CD8-positive, alpha-beta memory T cell (primary cell): ENCODE data around the gene CHD5. TPM values are rescaled to one million over a fixed set of nuclear protein-coding genes. Genes with fewer than 3 reads are reported as not detected.

Source experiments
- CTCF ChIA-PET: fragments of 350-600 bp; sonication (Branson Sonifier 250); formaldehyde crosslinking; loops from one replicate; lab custom pipeline; 2021; ENCODE audit warnings: antibody characterized with exemption; lab: Charles Lee
- POLR2A ChIA-PET: fragments of 350-600 bp; sonication (Branson Sonifier 250); formaldehyde crosslinking; loops from one replicate; lab custom pipeline; 2021; ENCODE audit warnings: antibody characterized with exemption; lab: Charles Lee
- DNase-seq, 5 donors: peaks; one replicate each; pipeline versions ENCODE4 v3.0.0 to v3.0.0-alpha.2; 2020 to 2022; ENCODE audit warnings: mixed read lengths in 1 of 5
- H3K27ac ChIP-seq: one replicate; pipeline ENCODE4 v1.7.0; 2013; ENCODE audit warnings: low read depth, mild to moderate bottlenecking, low read length, moderate library complexity
- H3K27me3 ChIP-seq: 2 replicates; pipeline ENCODE4 v1.7.0; 2013; ENCODE audit warnings: low read length, mild to moderate bottlenecking; ENCODE audit not compliant: insufficient read depth, poor library complexity, severe bottlenecking
- H3K36me3 ChIP-seq: 2 replicates; pipeline ENCODE4 v1.7.0; 2013; ENCODE audit warnings: mild to moderate bottlenecking, low read length, moderate library complexity; ENCODE audit not compliant: insufficient read depth
- H3K4me1 ChIP-seq: 2 replicates; pipeline ENCODE4 v1.7.0; 2013; ENCODE audit warnings: mild to moderate bottlenecking, low read length, moderate library complexity; ENCODE audit not compliant: insufficient read depth
- H3K4me3 ChIP-seq: 2 replicates; pipeline ENCODE4 v1.7.0; 2013; ENCODE audit warnings: mild to moderate bottlenecking, low read length
- H3K9me3 ChIP-seq: 2 replicates; pipeline ENCODE4 v1.7.0; 2013; ENCODE audit warnings: mild to moderate bottlenecking, low read length
- H3K27ac Mint-ChIP-seq, 8 donors: one replicate each; pipeline ENCODE4 v1.8.0; 2020 to 2021; ENCODE audit warnings: mixed read lengths in 8 of 8, mild to moderate bottlenecking in 6 of 8, inconsistent platforms in 3 of 8, moderate library complexity in 3 of 8
- H3K27me3 Mint-ChIP-seq, 2 donors: one replicate each; pipeline ENCODE4 v1.8.0; 2020 to 2021; ENCODE audit warnings: mixed read lengths in 2 of 2, mild to moderate bottlenecking in 1 of 2, moderate library complexity in 1 of 2
- H3K36me3 Mint-ChIP-seq, 3 donors: one replicate each; pipeline ENCODE4 v1.8.0; 2020 to 2021; ENCODE audit warnings: mixed read lengths in 3 of 3, inconsistent platforms in 1 of 3, mild to moderate bottlenecking in 1 of 3
- H3K4me1 Mint-ChIP-seq, 3 donors: one replicate each; pipeline ENCODE4 v1.8.0; 2020 to 2021; ENCODE audit warnings: mixed read lengths in 3 of 3, inconsistent platforms in 1 of 3, mild to moderate bottlenecking in 1 of 3
- H3K4me3 Mint-ChIP-seq, 7 donors: one replicate each; pipeline ENCODE4 v1.8.0; 2020 to 2021; ENCODE audit warnings: mixed read lengths in 7 of 7, mild to moderate bottlenecking in 6 of 7, moderate library complexity in 4 of 7, inconsistent platforms in 2 of 7
- H3K9me3 Mint-ChIP-seq, 5 donors: one replicate each; pipeline ENCODE4 v1.8.0; 2020 to 2022; ENCODE audit warnings: mixed read lengths in 5 of 5, mild to moderate bottlenecking in 3 of 5, moderate library complexity in 2 of 5, inconsistent platforms in 1 of 5
- polyA plus RNA-seq: library from polyadenylated mRNA; unstranded; fragments of 300-500 nt; fragmentation: Illumina TruSeq; gene quantifications from one replicate; pipeline ENCODE4 v1.2.3, GENCODE V29; 2021
- total RNA-seq, 2 experiments: library from RNA; stranded (reverse); gene quantifications; one replicate each; pipeline ENCODE4 v1.2.3, GENCODE V29; 2021

CHD5 gene
- total and polyA plus RNA-seq, 3 experiments from 2014 or later: 0.61 to 0.82 TPM; not detected in 1

DNA sequence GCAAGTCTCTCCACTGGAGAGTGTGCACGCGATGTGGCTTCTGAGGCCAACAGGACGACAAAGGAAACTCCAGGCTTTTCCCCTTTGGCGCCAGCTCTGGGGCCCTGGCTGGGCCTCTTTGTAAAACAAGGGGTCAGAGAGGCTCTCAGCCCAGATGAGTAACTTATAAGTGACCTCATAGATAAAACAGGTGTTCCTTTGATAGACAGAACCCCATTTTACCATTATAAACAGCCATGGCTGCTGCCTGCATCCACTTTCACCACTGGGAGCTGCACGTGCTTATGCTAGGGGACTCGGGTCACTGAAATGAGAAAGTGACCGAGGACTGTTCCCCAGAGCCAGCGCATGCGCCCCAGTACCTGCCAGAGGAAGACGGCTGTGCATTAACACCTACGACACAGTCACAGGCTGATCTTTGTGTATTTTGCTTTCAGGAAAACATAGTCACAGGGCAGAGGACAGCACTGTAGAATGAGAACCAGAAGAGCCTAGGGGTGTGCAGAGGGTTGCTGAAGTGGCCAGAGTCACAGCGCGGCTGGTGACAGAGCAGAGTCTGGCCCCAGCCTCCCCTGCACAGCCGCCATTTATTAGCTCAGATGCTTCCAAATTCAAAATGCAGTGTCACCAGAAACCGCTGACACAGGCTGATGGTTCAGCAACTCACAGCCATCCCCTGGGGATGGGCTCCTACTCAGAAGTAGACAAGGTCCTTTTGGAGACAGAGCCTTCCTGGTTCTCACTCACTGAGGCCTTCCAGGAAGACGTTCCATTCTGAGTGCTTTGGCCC is 38.4 kb upstream of the CHD5 start:
- Histone ChIP-seq H3K27ac (no peak overlapping the region), H3K27me3 (no peaks in the 10 kb centered on the region), H3K4me1 (no peaks in the 10 kb centered on the region), H3K36me3 (no peaks in the 10 kb centered on the region), H3K9me3 (no peaks in the 10 kb centered on the region), H3K4me3 (no peak overlapping the region)
- CTCF ChIA-PET: no interaction called here
- Mint-ChIP-seq H3K27ac (no peak overlapping the region), H3K9me3 (peaks cover 0 to 2% (median 0%) of the 10 kb centered on the region in 5 donors), H3K4me1 (no peaks in the 10 kb centered on the region), H3K27me3 (peaks cover 0 to 4% of the 10 kb centered on the region in 2 donors), H3K36me3 (peaks cover 0 to 16% (median 0%) of the 10 kb centered on the region in 3 donors), H3K4me3 (no peak overlapping the region)
- POLR2A ChIA-PET: no interaction called here
- no peak for DNase-seq

DNA sequence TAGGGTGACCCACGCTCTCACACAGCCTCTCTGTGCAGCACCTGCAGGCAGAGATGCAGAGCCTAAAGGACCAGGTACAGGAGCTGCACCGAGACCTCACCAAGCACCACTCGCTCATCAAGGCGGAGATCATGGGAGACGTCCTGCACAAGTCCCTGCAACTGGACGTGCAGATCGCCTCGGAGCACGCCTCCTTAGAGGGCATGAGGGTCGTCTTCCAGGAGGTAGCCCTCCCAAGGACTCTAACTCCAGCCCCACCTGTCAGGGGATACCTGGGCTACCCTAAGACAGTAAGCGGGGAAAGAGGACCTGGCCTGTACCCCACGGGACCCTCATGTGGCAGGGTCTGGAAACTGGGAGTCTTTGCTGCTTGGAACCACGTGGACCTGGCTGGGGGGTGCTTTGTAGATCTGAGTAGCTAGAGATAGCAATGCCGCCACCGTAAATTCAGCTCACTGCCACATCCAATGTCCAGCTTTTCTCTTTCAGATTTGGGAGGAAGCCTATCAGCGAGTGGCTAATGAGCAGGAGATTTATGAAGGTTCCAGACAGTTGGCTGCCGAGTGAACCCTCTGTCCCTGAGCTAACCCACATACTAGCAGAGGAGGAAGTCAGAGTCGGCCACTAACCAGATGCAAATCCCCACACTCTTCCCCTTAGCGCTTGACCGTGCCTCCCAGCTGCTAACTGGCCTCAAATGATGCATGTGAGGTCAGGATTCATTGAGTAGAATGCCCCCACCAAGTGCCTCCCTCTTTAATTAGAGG is 32.3 kb upstream of the CHD5 start:
- Mint-ChIP-seq H3K27me3 (peaks cover 0 to 11% of the 10 kb centered on the region in 2 donors), H3K36me3 (no peaks in the 10 kb centered on the region), H3K9me3 (peaks cover 0 to 2% (median 0%) of the 10 kb centered on the region in 5 donors), H3K4me3 (no peak overlapping the region), H3K27ac (no peak overlapping the region), H3K4me1 (peaks cover 0 to 4% (median 0%) of the 10 kb centered on the region in 3 donors)
- H3K27me3 ChIP-seq: no peaks in the 10 kb centered on the region
- H3K27ac ChIP-seq: no peak overlapping the region
- ChIA-PET POLR2A (no interaction called here), CTCF (no interaction called here)
- H3K36me3 ChIP-seq: no peaks in the 10 kb centered on the region
- DNase-seq: no peak
- H3K4me3 ChIP-seq: no peak overlapping the region
- H3K4me1 ChIP-seq: peaks cover 4% of the 10 kb centered on the region
- no peaks in the 10 kb centered on the region for H3K9me3 ChIP-seq

DNA sequence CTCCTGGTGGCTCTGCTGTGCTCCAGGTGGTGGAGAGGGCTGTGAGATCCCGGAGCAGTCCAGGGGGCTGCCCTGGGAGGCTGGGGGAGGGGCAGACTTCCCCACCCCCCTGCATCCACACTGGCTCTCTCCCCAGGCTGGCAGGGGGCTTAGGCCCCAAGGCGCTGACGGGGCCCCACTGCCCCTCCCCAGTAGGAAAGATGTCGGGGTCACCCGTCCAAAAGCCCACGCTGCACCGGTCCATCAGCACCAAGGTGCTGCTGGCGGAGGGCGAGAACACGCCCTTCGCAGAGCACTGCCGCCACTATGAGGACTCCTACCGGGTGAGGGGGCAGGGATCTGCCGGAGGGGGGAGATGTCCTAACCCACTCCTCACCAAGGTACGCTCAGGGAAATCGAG is 31.6 kb upstream of the CHD5 start:
- Histone ChIP-seq H3K9me3 (no peaks in the 10 kb centered on the region), H3K4me1 (peaks cover 4% of the 10 kb centered on the region), H3K27me3 (peaks cover 4% of the 10 kb centered on the region), H3K4me3 (no peak overlapping the region), H3K36me3 (no peaks in the 10 kb centered on the region), H3K27ac (no peak overlapping the region)
- Mint-ChIP-seq H3K36me3 (no peaks in the 10 kb centered on the region), H3K9me3 (peaks cover 0 to 2% (median 0%) of the 10 kb centered on the region in 5 donors), H3K4me1 (peaks cover 0 to 7% (median 2%) of the 10 kb centered on the region in 3 donors), H3K27ac (no peak overlapping the region), H3K4me3 (no peak overlapping the region), H3K27me3 (peaks cover 2 to 14% of the 10 kb centered on the region in 2 donors)
- no peak for DNase-seq
- POLR2A ChIA-PET: no interaction called here
- CTCF ChIA-PET: no interaction called here

DNA sequence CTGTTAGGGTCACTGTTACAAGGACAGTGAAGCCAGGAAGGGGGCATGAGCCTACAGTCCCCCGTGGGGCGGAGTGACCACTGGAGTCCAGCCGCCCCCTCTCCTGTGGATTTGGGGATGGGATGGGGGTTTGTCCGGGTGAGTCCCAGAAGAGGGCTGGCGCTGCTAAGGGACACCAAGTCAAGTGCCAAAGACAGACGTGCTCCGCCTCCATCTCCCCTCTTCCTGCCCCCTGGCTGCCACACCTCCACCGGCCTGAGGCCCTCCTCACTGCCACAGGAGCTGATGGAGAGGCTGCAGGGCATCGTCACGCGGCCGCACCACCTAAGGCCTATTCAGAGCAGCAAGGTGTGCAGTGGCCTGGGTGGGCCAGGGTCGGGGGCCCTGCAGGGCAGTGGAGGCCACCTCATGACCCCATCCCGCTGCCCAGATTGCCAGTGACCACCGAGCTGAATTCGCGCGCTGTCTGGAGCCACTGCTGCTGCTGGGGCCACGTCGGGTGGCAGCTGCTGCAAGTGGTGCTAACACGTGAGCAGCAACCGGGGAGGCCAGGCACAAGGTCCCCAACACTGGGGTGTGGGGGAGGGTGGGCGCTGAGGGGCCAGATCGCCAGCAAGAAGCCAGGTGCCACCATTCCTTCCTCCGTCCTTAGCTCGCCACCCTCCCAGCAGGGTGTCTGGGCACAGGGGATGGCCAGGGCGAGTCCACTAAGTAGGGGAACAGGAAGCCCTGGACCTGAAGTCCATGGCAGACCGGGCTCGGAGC is 30.7 kb upstream of the CHD5 start:
- peaks cover 4 to 16% of the 10 kb centered on the region in 2 donors for H3K27me3 Mint-ChIP-seq
- H3K4me3 Mint-ChIP-seq: no peak overlapping the region
- no peak overlapping the region for H3K27ac Mint-ChIP-seq
- Histone ChIP-seq H3K27ac (no peak overlapping the region), H3K4me1 (peaks cover 4% of the 10 kb centered on the region), H3K9me3 (no peaks in the 10 kb centered on the region), H3K36me3 (no peaks in the 10 kb centered on the region), H3K4me3 (no peak overlapping the region), H3K27me3 (peaks cover 8% of the 10 kb centered on the region)
- no peak for DNase-seq
- H3K9me3 Mint-ChIP-seq: peaks cover 0 to 2% (median 0%) of the 10 kb centered on the region in 5 donors
- H3K4me1 Mint-ChIP-seq: peaks cover 0 to 10% (median 2%) of the 10 kb centered on the region in 3 donors
- no peaks in the 10 kb centered on the region for H3K36me3 Mint-ChIP-seq
- ChIA-PET CTCF (no interaction called here), POLR2A (no interaction called here)

DNA sequence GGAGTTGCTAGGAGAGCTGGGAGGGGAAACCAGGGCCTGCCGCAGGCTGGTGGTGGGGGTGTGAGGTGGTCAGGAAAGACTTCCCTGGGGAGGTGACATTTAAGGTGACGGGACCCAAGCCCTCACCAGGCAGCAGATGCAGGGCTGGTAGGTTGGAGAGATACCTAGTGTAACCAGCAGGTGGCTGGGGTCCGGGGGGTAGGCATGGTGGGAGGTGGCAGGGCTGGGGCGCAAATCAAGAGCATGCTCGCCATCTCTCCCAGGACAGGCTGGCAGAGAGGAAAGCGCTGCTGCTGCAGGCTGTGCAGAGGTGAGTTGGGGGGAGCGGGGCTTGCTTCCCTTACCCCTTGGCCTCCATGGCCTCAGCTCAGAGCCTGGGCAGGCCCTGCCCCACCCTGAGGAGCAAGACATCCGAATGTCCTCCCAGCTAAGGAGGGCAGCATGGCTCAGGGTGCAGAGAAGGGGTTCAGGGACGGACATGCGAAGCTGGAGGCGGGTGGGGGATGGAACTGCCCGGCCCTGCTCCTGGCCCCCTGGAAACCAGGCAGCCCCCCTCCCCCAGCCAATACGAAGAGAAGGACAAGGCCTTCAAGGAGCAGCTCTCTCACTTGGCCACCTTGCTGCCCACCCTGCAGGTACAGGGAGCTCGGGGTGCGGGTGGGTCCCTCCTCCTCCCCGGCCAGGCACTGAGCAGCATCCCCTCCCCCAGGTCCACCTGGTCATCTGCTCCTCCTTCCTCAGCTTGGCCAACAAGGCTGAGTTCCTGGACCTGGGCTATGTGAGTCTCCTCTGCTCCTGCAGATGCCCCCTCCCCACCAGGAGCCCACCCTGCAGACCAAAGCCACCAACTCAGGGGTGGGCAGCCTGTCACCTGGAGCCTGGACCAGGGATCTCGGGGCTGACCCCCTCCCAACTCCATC is 29.8 kb upstream of the CHD5 start:
- H3K27me3 ChIP-seq: peaks cover 10% of the 10 kb centered on the region
- DNase-seq: no peak
- Mint-ChIP-seq H3K27me3 (peaks cover 4 to 12% of the 10 kb centered on the region in 2 donors), H3K4me3 (peak overlapping the region in 5 of 7 donors; percentile 38 to 59 (median 52)), H3K36me3 (no peaks in the 10 kb centered on the region), H3K27ac (peak overlapping the region in 1 of 8 donors; percentile 68), H3K4me1 (peaks cover 0 to 14% (median 2%) of the 10 kb centered on the region in 3 donors), H3K9me3 (no peaks in the 10 kb centered on the region)
- no peaks in the 10 kb centered on the region for H3K9me3 ChIP-seq
- no peak overlapping the region for H3K4me3 ChIP-seq
- H3K4me1 ChIP-seq: peaks cover 9% of the 10 kb centered on the region
- peak overlapping the region; percentile 51 for H3K27ac ChIP-seq
- ChIA-PET POLR2A (no interaction called here), CTCF (interaction anchor here (1.1 kb wide), 1 partner anchor 35 kb away, joined by 3 read pairs; no protein-coding TSS in a partner anchor)
- no peaks in the 10 kb centered on the region for H3K36me3 ChIP-seq

DNA sequence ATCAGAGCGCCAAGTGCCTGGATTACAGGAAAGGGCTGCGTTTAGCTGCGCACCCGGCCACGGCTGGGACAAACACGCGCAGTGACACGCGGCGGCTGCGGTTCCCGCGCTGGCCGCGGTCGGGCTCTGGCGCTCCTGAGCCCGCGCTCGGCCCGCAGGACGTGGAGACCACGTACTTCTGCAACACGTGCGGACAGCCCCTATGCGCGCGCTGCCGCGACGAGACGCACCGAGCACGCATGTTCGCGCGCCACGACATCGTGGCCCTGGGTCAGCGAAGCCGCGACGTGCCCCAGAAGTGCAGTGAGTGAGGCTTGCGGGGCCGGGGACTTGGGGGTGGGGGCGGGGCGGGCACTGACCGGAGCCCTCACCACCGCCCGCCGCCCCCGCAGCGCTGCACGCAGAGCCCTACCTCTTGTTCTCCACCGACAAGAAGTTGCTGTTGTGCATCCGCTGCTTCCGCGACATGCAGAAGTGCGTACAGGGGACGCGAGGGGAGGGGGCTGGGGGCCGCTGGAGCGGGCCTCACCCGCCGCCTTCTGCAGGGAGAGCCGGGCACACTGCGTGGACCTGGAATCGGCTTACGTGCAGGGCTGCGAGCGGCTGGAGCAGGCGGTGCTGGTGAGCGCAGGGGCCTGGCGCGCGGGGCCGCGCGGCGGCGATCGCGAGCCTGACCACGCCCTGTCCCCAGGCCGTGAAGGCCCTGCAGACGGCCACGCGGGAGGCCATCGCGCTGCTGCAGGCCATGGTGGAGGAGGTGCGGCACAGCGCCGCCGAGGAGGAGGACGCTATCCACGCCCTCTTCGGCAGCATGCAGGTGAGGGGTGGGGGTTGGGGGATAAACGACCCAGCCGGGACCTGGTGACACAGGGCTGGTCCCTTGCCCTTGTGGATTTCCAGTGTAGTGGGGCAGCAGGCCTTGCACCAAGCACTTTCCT is 28.9 kb upstream of the CHD5 start:
- POLR2A ChIA-PET: no interaction called here
- no peaks in the 10 kb centered on the region for H3K9me3 Mint-ChIP-seq
- Histone ChIP-seq H3K9me3 (no peaks in the 10 kb centered on the region), H3K27me3 (peaks cover 12% of the 10 kb centered on the region), H3K4me3 (no peak overlapping the region), H3K36me3 (no peaks in the 10 kb centered on the region), H3K27ac (peak overlapping the region; percentile 51), H3K4me1 (peaks cover 12% of the 10 kb centered on the region)
- peaks cover 0 to 17% (median 4%) of the 10 kb centered on the region in 3 donors for H3K4me1 Mint-ChIP-seq
- peaks cover 4 to 12% of the 10 kb centered on the region in 2 donors for H3K27me3 Mint-ChIP-seq
- no peak for DNase-seq
- CTCF ChIA-PET: interaction anchor here (1.0 to 1.1 kb wide), 2 partner anchors 9 to 36 kb away, joined by 3 read pairs; no protein-coding TSS in a partner anchor
- H3K27ac Mint-ChIP-seq: peak overlapping the region in 1 of 8 donors; percentile 68
- peak overlapping the region; percentile 20 to 59 (median 44) for H3K4me3 Mint-ChIP-seq
- H3K36me3 Mint-ChIP-seq: no peaks in the 10 kb centered on the region
